GM18511 (cell line): ENCODE results near the gene PEF1.

Experiments used
- ATAC-seq: cut with Tn5 transposase; IDR thresholded peaks from one replicate; pipeline ENCODE4 v1.9.1; 2021; ENCODE audit warnings: mild to moderate bottlenecking, moderate library complexity; ENCODE audit not compliant: unreplicated experiment

The PEF1 gene

DNA sequence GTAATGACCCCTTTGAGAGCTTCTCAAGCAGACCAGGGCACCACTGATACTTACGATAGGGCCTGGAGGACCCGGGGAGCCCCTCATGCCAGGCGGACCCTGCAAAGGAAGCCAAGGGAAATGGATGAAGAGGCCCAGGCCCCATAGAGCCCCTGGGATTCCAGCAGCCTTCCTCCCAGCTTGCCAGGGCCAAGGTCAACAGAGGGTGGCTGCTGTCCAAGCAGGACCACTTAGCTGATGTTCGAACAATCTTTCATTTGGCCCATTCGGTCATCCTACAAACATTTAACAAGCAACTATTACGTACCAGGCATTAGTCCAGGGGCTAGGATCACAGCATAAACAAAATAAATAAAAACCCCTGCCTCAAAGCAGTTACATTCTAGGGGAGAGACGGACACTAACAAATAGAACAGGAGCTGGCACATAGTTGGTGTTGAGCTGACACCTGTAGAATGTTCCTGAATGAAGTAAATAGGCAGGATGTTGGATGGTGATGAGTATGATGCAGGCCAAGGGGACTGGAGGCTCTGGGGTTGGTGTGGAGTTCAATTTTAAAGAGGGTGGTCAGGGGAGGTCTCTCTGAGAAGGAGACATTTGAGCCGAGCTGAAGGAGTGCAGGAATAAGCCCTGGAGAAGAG is 27.0 kb upstream of the PEF1 start:
- ATAC-seq: no peak

DNA sequence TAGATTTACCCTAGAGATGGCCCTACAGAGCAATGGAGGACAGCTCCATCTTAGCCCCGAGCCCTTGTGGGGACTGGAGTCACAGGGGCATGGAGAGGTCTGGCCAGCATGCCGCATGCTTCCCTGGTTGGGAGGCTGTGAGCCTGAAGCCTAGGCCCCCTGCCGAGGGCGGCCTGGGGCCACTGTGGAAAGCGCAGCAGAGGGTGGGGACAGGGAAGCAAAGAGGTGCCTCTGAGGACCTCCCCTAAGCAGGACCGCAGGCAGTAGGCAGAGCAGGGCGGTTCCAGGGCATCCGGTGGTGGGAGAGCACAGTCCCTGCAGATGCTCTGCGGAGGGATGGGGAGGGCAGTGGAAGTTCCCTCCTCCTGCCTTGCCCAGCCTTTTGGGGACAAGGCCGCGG is 26.5 kb upstream of the PEF1 start:
- no peak for ATAC-seq

DNA sequence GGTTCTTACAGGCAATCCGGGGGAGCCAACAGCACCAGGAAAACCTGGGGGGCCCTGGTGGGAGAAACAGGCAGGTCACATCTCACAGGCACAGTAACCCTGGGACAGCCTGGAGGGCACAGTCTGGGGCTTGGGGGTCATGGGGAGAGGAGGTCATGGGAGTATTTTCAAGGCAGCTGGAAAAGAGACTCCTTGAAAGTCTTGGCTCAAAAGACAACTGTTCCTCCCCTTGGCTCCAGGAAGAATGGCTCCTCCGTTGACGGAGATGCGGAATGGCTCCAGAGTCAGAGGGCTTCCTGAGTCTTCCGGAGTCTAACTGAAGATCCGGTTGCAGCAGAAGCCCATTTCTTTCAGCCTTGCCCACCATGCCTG is 25.9 kb upstream of the PEF1 start:
- no peak for ATAC-seq

GRCh38 chr1:31669786-31670592 is 25.3 kb upstream of the PEF1 start:
- no peak for ATAC-seq

DNA sequence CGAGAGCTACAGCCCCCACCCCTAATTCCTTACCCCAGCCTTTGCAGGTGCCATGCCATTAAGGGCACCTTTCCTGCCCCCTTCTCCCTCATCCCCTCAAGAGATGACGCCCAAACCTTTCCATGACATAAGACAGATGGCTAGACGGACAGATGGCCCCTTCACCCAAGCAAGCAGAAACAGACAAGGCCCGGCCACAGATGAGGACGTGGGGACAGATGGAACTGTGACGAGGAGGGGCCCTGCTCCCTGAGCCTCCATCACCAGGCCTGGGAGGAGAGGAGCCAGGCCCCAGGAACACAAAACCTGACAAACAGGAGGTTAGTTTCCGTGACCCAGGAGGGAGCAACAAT is 24.7 kb upstream of the PEF1 start:
- ATAC-seq: no peak

- ATAC-seq: no peak
Observed at GRCh38 chr1:31668303-31668883, 23.7 kb upstream of the PEF1 start.

- no peak for ATAC-seq
Observed at GRCh38 chr1:31667065-31667785, 22.5 kb upstream of the PEF1 start.

- no peak for ATAC-seq
Observed at GRCh38 chr1:31666263-31666963, 21.7 kb upstream of the PEF1 start.

DNA sequence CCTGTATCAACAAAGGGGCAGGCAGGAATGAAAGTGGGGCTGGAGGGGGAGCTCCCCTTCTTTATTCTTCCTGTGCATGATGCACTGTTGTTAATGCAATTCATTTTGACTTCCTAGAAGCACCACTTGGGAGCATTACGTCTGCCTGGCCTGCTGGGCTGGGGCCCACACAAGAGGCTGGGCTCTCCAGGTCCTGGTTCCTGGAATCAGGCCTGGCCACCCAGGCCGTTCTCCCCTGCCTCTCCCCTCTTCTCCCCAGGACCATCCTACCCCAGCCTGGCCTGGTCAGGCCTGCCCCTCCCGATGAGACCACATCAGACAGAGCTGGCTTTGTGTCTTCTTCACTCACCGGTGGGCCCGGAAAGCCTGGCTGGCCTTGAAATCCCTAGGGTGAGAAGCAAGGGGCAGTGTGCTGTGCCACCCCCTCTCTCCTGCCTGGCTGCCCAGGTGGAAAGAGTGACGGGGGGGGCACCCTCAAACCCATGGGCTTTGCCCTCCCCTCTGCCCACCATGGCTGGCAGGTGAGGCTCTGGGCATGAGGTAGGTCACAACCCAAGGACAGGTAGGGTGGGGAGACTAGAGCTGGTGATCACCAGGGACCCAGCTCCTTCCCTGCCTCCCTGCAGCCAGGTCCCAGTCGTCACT is 20.7 kb upstream of the PEF1 start:
- no peak for ATAC-seq

- ATAC-seq: no peak
Observed at GRCh38 chr1:31664528-31664927, 19.9 kb upstream of the PEF1 start.

- no peak for ATAC-seq
Observed at GRCh38 chr1:31663622-31664452, 19.2 kb upstream of the PEF1 start.

- no peak for ATAC-seq
Observed at GRCh38 chr1:31662463-31662862, 17.8 kb upstream of the PEF1 start.

DNA sequence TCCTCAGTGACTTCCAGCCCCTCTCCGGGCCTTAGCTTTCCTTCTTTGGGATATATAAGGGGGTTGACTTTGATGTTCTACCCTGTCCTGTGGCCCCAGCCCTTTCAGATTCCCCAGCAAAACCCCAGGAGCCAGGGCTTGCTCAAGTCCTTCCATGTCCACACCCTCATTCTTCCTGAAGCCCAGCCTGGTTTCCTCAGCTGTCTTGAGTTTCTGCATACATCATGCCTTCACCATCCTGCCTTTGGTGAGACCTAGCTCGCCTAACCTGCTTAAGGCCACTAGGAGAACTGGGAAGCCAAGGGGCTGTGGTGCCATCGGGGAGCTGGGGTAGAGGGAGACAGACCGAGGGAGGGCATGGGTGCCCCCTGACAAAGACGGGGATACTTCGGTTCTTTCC is 17.2 kb upstream of the PEF1 start:
- no peak for ATAC-seq

DNA sequence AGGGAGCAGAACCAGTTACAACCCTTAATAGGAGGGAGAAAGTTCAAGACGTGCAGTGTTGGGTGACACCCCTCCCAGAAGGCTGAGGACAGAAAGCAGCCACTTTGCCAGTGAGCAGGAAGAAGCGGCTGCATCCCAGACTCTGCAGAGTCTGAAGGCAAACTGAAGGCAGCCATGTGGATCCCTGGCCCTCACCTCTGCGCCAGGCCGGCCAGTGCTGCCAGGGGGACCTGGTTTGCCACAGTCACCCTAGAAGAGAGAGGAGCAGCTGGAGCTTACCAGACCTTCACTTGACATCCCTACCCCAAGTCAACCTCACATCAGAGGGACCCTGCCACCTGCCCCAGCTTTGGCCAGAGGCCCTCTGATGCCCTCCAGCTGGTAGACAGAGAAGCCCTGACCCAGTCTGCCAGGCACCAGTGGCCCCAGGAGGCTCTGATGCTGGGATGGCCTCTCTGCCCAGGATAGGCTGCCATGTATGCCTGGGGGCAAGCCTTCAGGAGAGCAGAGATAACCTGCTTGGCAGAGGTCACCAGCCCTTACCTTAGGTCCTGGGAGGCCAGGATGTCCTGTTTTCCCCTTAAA is 16.3 kb upstream of the PEF1 start:
- no peak for ATAC-seq

GRCh38 chr1:31659889-31660288 is 15.2 kb upstream of the PEF1 start:
- no peak for ATAC-seq

- ATAC-seq: no peak
Observed at GRCh38 chr1:31658721-31659120, 14.0 kb upstream of the PEF1 start.

- no peak for ATAC-seq
Observed at GRCh38 chr1:31657972-31658510, 13.4 kb upstream of the PEF1 start.

GRCh38 chr1:31657020-31657804 is 12.5 kb upstream of the PEF1 start:
- ATAC-seq: no peak
